ENCODE measurements around the gene SETBP1. TPM values are rescaled to one million over a fixed set of nuclear protein-coding genes. Genes with fewer than 3 reads are reported as not detected.

Gene SETBP1
- total and polyA plus RNA-seq, 2 of the 13 experiments (the other 11 are each of a cell fraction or from before 2014, with no cell fraction given): 0.18 to 0.65 TPM

DNA sequence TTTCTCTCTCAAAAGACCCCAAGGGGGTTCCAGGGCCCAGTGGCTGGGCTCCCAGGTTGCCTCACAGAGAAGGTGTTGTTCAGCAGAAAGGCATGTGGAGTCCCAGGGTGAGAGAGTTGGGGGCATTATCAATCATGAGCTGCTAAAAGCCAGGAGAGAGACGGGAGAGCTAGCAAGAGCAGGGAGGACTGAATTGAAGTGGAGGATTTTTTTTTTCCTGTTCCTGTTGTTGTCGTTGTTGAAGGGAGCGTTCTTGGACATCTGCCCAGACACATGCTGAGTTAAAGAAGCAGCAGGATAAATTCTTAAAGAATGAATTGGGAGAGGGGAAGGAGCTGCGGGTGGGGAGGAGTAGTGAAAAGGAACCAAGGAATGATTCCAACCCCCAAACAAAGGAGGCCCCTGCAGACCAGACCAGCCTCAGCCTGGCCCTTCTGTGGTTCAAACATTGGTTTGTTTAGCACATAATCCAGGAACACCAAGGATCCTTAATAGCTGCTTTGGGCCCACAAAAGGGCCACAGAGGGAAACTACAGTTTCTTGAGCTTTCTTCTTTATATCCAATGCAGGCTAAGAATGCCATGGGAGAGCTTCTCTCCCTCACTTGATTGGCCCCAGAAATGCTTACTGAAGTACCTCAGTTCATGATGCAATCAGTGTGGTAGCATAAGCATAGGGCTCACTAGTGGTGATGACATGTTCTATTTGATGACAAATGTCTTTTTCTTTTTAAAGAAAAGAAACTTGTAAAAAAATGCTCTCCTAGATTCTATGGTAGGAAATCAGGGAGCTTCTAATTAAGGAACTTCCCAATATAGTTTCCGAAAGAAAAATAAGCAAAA lies 146.0 kb downstream of the SETBP1 start:
- Histone ChIP-seq H3K79me2 (ENCODE audit: insufficient read depth, low read length) (no peaks in the 10 kb centered on the region), H3K4me2 (ENCODE audit: low read depth, low read length) (no peak overlapping the region), H3K27me3 (ENCODE audit: control insufficient read depth in 1 of 2, insufficient read depth in 2 of 2, low read length in 2 of 2) (no peaks in the 10 kb centered on the region), H3K9ac (ENCODE audit: insufficient read depth, low read depth, low read length) (no peak overlapping the region), H4K20me1 (ENCODE audit: insufficient read depth, low read length) (no peaks in the 10 kb centered on the region), H3K4me1 (ENCODE audit: insufficient read depth, low read length) (no peaks in the 10 kb centered on the region), H3K9me3 (ENCODE audit: low read length) (no peaks in the 10 kb centered on the region), H3K4me3 (replicated peaks in 1 of 3; ENCODE audit: insufficient read depth in 1 of 3, low read depth in 2 of 3, low read length in 3 of 3) (no peak overlapping the region), H3K27ac (ENCODE audit: extremely low read length, insufficient read depth, low read length) (no peak overlapping the region), H3K36me3 (replicated peaks in 1 of 2; ENCODE audit: control insufficient read depth in 1 of 2, insufficient read depth in 2 of 2, low read length in 2 of 2) (no peaks in the 10 kb centered on the region), H2AFZ (ENCODE audit: low read length) (no peak overlapping the region)
- ATAC-seq: no peak
- intact Hi-C loops (cut with micrococcal nuclease; ENCODE audit: unreplicated experiment): no loop called here
- in situ Hi-C loops (cut with HindIII; ENCODE audit: extremely low pct_ligation_motif_present, low pct_unique_long_range_greater_than_20kb): no loop called here
- TF ChIP-seq, protein P1, sequence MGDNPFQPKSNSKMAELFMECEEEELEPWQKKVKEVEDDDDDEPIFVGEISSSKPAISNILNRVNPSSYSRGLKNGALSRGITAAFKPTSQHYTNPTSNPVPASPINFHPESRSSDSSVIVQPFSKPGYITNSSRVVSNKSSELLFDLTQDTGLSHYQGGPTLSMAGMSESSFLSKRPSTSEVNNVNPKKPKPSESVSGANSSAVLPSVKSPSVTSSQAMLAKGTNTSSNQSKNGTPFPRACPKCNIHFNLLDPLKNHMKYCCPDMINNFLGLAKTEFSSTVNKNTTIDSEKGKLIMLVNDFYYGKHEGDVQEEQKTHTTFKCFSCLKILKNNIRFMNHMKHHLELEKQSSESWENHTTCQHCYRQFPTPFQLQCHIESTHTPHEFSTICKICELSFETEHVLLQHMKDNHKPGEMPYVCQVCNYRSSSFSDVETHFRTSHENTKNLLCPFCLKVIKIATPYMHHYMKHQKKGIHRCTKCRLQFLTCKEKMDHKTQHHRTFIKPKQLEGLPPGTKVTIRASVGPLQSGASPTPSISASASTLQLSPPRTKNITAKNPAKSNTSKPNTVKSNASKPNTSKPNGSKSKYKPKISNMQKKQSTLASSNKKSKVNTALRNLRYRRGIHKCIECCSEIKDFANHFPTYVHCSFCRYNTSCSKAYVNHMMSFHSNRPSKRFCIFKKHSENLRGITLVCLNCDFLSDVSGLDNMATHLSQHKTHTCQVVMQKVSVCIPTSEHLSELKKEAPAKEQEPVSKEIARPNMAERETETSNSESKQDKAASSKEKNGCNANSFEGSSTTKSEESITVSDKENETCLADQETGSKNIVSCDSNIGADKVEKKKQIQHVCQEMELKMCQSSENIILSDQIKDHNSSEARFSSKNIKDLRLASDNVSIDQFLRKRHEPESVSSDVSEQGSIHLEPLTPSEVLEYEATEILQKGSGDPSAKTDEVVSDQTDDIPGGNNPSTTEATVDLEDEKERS (CRISPR knock-in tag; IDR thresholded peaks at IDR 0.05): no peak
- TF ChIP-seq TBL1XR1 (IDR thresholded peaks at IDR 0.05; ENCODE audit: borderline replicate concordance, low read length, partially characterized antibody) (no peak), MTA1 (CRISPR knock-in tag; IDR thresholded peaks at IDR 0.05; ENCODE audit: borderline replicate concordance) (no peak), HNRNPH1 (optimal IDR thresholded peaks at IDR 0.05; ENCODE audit: low read depth, low read length) (no peak), U2AF1 (optimal IDR thresholded peaks at IDR 0.05; ENCODE audit: low read depth, low read length) (no peak), ZNF550 (CRISPR knock-in tag; IDR thresholded peaks at IDR 0.05; ENCODE audit: borderline replicate concordance) (no peak), PHF21A (CRISPR knock-in tag; IDR thresholded peaks at IDR 0.05) (no peak), NFKBIZ (CRISPR knock-in tag; IDR thresholded peaks at IDR 0.05) (no peak), JDP2 (CRISPR knock-in tag; IDR thresholded peaks at IDR 0.05; ENCODE audit: borderline replicate concordance) (no peak), TCF7L2 (IDR thresholded peaks at IDR 0.05; ENCODE audit: low read depth, low read length) (no peak), FOXK2 (IDR thresholded peaks at IDR 0.05) (no peak), SKI (IDR thresholded peaks at IDR 0.05; ENCODE audit: partially characterized antibody) (no peak), ZNF678 (CRISPR knock-in tag; IDR thresholded peaks at IDR 0.05) (no peak), ZBTB7A (CRISPR knock-in tag; IDR thresholded peaks at IDR 0.05) (no peak)
- TF ChIP-seq, protein P2, sequence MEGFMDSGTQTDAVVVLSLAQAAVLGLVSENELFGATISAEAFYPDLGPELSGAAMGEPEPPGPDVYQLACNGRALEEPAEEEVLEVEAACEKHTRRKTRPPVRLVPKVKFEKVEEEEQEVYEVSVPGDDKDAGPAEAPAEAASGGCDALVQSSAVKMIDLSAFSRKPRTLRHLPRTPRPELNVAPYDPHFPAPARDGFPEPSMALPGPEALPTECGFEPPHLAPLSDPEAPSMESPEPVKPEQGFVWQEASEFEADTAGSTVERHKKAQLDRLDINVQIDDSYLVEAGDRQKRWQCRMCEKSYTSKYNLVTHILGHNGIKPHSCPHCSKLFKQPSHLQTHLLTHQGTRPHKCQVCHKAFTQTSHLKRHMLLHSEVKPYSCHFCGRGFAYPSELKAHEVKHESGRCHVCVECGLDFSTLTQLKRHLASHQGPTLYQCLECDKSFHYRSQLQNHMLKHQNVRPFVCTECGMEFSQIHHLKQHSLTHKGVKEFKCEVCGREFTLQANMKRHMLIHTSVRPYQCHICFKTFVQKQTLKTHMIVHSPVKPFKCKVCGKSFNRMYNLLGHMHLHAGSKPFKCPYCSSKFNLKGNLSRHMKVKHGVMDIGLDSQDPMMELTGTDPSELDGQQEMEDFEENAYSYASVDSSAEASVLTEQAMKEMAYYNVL (CRISPR knock-in tag; IDR thresholded peaks at IDR 0.05; ENCODE audit: borderline replicate concordance): no peak
- TF ChIP-seq, protein P3, sequence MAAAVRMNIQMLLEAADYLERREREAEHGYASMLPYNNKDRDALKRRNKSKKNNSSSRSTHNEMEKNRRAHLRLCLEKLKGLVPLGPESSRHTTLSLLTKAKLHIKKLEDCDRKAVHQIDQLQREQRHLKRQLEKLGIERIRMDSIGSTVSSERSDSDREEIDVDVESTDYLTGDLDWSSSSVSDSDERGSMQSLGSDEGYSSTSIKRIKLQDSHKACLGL (CRISPR knock-in tag; IDR thresholded peaks at IDR 0.05): no peak
- TF ChIP-seq, protein P4, sequence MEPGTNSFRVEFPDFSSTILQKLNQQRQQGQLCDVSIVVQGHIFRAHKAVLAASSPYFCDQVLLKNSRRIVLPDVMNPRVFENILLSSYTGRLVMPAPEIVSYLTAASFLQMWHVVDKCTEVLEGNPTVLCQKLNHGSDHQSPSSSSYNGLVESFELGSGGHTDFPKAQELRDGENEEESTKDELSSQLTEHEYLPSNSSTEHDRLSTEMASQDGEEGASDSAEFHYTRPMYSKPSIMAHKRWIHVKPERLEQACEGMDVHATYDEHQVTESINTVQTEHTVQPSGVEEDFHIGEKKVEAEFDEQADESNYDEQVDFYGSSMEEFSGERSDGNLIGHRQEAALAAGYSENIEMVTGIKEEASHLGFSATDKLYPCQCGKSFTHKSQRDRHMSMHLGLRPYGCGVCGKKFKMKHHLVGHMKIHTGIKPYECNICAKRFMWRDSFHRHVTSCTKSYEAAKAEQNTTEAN (CRISPR knock-in tag; conservative IDR thresholded peaks at IDR 0.05): no peak
- DNase-seq (ENCODE audit: low spot score): no peak
- no peak for FAIRE-seq
- CTCF ChIA-PET (ENCODE audit: low intra/inter-chr PET ratio, low total read pairs): no interaction called here
- POLR2A ChIA-PET: no interaction called here
- BruUV-seq (replicated peaks): no TSS peak
- WGBS (ENCODE audit: low lambda C conversion rate): 53% methylated on average over 5 of the region's 5 CpGs
